DMS153 (cell line): ENCODE measurements around the gene GDI1.

Experiments used
- DNase-seq: peaks from one replicate; lab custom pipeline; 2025; lab: John Stamatoyannopoulos, UW

Gene GDI1

DNA sequence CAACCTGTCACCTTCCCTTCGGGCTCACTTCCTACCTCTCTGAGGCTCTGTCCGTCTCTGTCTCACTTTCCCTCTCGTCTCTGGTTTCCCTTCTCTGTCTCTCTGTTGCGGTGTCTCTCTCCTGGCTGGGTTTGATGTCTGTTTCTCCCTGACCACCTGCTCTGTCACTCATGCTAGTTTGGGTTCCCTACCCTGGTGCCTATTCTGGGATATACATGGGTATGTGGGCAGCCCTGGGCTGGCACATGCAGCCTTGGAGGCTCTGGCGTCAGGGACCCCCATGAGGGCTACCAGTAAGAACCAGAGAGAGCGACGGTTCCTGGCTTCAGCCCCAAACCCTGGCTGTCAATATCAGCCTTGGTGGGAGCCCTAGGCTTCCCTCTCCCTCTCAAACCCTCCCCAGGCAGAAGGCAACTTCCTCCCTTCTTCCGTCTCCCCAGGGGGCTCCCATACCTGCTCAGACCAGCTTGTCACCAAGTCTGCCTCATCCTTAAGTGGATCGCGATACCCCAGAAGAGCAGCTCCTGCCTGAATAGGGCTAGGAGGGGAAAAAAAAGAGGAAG lies 28.2 kb upstream of the GDI1 start:
- no peak for DNase-seq

GRCh38 chrX:154409222-154409871 lies 27.6 kb upstream of the GDI1 start, which contains the start of gene DNASE1L1:
DNASE1L1 (minus strand) TSS chrX:154409254; CDS start chrX:154405568, 3,686 bp downstream.
- DNase-seq: no peak

- DNase-seq: peak; percentile 37
Observed at GRCh38 chrX:154411981-154412340, 25.0 kb upstream of the GDI1 start.

- DNase-seq: no peak
Observed at GRCh38 chrX:154412468-154412867, 24.5 kb upstream of the GDI1 start.

GRCh38 chrX:154413142-154413541 lies 23.8 kb upstream of the GDI1 start:
- DNase-seq: no peak

GRCh38 chrX:154417157-154417556 lies 19.8 kb upstream of the GDI1 start:
- DNase-seq: no peak

- DNase-seq: no peak
Observed at GRCh38 chrX:154419189-154419588, 17.8 kb upstream of the GDI1 start.

- DNase-seq: no peak
Observed at GRCh38 chrX:154419688-154420401, 17.1 kb upstream of the GDI1 start.

- DNase-seq: no peak
Observed at GRCh38 chrX:154420402-154420756, 16.6 kb upstream of the GDI1 start.

DNA sequence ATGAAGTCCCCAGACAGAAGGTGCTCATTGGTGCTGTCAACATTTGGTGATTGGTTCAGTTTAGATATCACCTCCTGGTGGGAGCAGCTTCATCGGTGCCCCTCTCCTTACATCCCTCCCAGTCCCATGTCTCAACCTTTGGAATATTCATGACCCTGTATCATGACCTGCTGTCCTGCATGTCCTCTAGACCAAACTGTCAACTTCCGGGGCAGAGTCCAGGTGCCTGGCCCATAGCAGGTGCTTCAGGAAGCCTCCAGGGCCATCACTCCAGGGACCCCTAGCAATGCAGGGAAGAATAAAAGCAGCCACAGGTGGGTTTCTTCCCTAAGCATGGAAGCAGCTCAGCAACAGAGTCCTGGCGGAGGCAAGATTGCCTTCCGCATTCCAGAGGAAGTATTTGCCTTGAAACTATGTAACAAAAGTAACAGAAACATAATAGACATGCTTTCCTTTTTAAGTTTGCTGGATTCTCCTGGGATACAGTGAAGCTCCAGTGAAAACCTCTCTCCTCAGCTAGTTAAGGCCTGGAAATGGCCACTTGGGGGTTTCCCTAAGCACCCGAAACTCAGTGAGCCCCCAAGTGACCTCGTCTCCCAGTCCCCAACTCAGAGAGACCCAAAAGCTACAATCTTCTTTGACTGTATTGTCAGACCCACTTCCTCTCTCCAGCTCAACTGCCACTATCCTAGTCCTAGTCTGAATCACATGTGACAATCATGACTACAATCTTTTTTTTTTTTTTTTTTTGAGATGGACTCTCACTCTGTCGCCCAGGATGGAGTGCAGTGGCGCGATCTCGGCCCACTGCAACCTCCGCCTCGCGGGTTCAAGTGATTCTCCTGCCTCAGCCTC lies 9.8 kb upstream of the GDI1 start:
- DNase-seq: no peak

DNA sequence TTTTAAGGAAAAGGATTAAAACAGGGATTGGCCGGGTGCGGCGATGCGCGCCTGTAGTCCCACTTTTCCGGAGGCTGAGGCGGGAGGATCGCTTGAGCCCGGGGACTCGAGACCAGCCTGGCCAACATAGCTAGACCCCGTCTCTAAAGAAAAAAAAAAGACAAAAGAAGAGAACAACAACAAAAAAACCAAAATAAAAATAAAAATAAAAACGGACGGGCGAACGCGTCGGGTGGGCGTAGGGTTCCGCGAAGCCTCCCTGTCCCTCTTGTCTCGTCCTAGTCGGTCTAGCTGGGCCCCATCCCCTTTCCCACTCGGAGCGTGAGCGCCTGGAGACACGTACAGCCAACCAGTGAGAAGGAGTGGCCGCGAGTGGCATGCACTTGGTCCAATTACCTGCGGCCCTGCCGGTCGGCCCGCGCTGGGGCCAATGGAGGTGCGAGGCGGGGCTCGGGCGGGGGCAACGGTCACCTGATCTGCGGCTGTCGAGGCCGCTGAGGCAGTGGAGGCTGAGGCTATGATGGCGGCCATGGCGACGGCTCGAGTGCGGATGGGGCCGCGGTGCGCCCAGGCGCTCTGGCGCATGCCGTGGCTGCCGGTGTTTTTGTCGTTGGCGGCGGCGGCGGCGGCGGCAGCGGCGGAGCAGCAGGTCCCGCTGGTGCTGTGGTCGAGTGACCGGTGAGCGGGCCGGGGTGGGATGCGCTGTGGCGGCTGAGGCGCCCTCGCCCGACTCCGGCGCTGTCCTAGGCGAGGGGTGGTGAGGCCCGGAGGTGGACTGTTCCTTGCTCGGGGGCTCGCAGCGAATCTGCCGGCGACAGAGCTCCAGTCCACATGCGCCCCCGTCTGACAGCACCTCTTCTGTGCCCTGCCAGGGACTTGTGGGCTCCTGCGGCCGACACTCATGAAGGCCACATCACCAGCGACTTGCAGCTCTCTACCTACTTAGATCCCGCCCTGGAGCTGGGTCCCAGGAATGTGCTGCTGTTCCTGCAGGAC lies 8.5 kb upstream of the GDI1 start, which contains the start of gene ATP6AP1:
ATP6AP1 (plus strand) TSS at position 502 of the 996 bp plus-strand sequence; CDS start at position 518, 16 bp downstream.
- DNase-seq: peak; percentile 94

- DNase-seq: no peak
Observed at GRCh38 chrX:154429711-154430110, 7.2 kb upstream of the GDI1 start.

DNA sequence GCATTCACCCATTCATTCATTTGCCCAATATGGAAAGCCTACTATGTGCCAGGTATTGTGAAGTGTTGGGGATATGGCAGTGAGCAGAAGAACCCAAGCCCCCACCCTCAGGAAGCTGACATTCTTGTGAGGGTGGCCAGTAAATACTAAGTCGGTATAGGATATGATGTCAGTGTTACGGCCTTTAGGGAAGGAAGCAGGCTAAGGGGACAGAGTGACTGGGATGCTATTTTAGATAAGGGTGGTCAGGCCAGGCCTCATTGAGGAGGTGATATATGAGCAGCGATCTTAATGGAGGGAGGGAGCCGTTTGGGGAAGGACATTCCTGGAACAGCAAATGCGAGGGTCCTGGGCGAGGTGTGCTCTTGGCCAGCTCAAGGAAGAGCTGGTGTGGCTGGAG lies 6.5 kb upstream of the GDI1 start:
- no peak for DNase-seq

DNA sequence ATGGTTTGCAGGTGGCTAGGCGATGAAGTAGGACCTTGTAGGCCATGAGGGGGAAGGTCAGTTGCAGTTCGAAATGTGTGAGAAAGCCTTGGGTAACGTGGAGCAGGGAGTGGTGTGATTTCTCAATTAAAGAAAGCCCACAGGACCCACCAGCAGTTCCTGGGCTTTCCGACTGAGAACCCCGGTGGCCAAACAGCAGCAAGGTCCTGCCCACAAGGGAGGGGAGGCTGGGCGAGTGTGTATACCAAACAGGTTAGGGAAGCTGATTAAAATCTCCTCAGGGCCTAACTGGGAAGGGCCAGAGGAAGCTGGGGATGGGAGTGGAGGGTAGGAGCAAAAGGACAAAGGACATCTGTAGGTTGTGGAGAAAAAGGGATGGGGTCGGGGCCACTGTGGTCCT lies 6.0 kb upstream of the GDI1 start:
- no peak for DNase-seq

- no peak for DNase-seq
Observed at GRCh38 chrX:154431341-154431740, 5.6 kb upstream of the GDI1 start.

- DNase-seq: no peak
Observed at GRCh38 chrX:154432210-154432609, 4.7 kb upstream of the GDI1 start.

DNA sequence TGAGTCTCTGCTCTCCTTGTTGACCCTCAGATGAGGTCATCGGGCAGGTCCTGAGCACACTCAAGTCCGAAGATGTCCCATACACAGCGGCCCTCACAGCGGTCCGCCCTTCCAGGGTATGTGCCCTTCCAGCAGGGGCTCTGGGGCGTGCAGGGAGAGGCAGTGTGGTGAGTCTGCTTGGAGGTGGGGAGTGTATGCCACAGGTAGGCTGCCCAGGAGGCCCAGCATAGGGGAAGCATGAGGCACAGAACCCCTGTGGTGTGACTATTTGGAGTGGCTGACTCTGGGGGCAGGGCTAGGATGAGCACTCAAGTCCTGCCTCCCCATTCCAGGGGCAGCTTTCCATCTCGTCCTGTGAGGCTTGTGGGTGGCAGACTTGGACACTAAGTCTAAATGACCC lies 3.3 kb upstream of the GDI1 start:
- no peak for DNase-seq

GRCh38 chrX:154434394-154435168 lies 2.4 kb upstream of the GDI1 start:
- DNase-seq: no peak

DNA sequence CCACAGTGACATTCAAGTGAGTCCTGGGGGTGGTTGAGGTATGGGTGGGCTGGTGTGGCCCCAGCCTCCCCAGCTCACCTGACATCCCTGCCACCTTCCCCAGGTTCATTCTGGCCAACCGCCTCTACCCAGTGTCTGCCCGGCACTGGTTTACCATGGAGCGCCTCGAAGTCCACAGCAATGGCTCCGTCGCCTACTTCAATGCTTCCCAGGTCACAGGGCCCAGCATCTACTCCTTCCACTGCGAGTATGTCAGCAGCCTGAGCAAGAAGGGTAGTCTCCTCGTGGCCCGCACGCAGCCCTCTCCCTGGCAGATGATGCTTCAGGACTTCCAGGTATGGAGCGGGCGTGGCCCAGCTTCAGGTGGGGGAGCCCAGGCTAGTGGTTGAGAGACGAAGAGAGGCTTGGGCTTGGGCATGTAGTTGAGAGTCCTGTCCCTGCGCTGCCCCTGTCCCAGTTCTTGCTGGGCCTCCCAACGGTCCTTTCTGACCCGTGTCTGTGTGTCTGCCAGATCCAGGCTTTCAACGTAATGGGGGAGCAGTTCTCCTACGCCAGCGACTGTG lies 1.7 kb upstream of the GDI1 start:
- DNase-seq: no peak

DNA sequence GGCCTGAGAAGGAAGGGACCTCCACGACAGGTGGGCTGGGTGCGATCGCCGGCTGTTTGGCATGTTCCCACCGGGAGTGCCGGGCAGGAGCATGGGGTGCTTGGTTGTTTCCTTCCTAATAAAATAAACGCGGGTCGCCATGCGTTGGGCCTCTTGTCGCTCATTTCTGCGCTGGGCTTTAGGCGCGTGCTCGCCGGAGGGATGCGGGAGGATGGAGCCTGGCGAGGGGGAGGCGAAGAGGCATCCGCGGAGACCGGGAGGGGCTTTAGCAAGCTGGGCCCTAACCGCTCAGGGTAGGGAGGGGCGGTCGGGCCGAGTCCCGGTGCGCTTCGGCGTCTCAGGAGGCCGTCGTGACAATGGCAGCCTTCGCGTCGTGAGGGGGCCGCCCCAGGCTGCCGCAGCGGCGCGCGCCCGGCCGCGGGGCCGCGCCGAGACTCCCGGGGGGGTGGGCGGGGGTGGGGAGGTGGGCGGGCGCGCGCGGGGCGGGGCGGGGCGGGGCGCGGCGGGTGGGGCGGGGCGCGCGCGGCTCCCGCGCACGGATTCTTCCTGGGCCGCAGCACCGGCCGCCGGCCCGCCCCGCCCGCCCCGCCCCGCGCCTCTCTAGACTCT lies 476 bp upstream of the GDI1 start:
- no peak for DNase-seq
